OCI-LY1 (cell line): ENCODE measurements around the gene DENND4B.

Experiments used
- EZH2 ChIP-seq: fragments of 200-600 bp; sonication (generic), shearing (Covaris generic); IDR thresholded peaks from 2 replicates; pipeline ENCODE4 v1.8.0; 2017; ENCODE audit warnings: borderline replicate concordance, mixed run types, mild to moderate bottlenecking, antibody characterized with exemption, low read length, moderate library complexity, mixed read lengths
- TF ChIP-seq, protein P1 (sequence below): fragments of 200-600 bp; sonication (generic), shearing (Covaris generic); IDR thresholded peaks from 2 replicates; pipeline ENCODE4 v1.5.1; 2017; ENCODE audit warnings: mild to moderate bottlenecking, antibody characterized with exemption, low read length, moderate library complexity, mixed read lengths

DNA sequence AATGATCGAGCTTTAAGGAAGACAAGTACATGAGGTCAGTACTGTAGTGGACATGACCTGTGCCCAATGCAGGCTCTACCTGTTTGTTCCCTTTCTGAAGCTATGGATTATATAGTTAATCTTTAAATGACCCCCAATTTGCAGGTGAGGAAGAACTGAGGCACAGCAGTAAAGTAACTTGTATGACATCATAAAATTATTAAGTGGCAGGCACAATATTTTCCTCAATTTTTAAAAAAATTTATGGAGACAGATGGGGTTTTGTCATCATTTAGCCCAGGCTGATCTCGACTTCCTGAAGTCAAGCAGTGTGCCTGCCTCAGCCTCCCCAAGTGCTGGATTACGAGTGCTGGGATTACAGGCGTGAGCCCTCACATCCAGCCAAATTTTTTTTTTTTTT, 20.1 kb downstream of the DENND4B start:
- TF ChIP-seq EZH2, result no peak
- TF ChIP-seq, protein P1, sequence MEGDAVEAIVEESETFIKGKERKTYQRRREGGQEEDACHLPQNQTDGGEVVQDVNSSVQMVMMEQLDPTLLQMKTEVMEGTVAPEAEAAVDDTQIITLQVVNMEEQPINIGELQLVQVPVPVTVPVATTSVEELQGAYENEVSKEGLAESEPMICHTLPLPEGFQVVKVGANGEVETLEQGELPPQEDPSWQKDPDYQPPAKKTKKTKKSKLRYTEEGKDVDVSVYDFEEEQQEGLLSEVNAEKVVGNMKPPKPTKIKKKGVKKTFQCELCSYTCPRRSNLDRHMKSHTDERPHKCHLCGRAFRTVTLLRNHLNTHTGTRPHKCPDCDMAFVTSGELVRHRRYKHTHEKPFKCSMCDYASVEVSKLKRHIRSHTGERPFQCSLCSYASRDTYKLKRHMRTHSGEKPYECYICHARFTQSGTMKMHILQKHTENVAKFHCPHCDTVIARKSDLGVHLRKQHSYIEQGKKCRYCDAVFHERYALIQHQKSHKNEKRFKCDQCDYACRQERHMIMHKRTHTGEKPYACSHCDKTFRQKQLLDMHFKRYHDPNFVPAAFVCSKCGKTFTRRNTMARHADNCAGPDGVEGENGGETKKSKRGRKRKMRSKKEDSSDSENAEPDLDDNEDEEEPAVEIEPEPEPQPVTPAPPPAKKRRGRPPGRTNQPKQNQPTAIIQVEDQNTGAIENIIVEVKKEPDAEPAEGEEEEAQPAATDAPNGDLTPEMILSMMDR, result no peak
